Upper lobe of right lung (tissue), 1 donor: ENCODE measurements around the gene ATP8A1. TPM values are rescaled to one million over a fixed set of nuclear protein-coding genes. Genes with fewer than 3 reads are reported as not detected.

Experiments used
- ATAC-seq: fragments of 200-7000 bp; cut with Tn5 transposase; one replicate; pipeline ENCODE4 v1.9.1; 2020; ENCODE audit warnings: mild to moderate bottlenecking, moderate library complexity
- DNase-seq: peaks from one replicate; pipeline ENCODE4 v3.0.0-alpha.2; 2020
- H3K27ac ChIP-seq: fragments of 200-600 bp; one replicate; pipeline ENCODE4 v1.8.0; 2022
- H3K27me3 ChIP-seq: fragments of 200-600 bp; one replicate; pipeline ENCODE4 v1.8.0; 2022; ENCODE audit warnings: mild to moderate bottlenecking
- H3K36me3 ChIP-seq: fragments of 200-600 bp; one replicate; pipeline ENCODE4 v1.8.0; 2022
- H3K4me1 ChIP-seq: fragments of 200-600 bp; one replicate; pipeline ENCODE4 v1.8.0; 2022
- H3K4me3 ChIP-seq: fragments of 200-600 bp; one replicate; pipeline ENCODE4 v1.8.0; 2022; ENCODE audit warnings: mild to moderate bottlenecking
- H3K9me3 ChIP-seq: fragments of 200-600 bp; one replicate; pipeline ENCODE4 v1.8.0; 2022
- CTCF ChIP-seq: fragments of 200-600 bp; IDR thresholded peaks from one replicate; pipeline ENCODE4 v1.8.0; 2022; ENCODE audit warnings: antibody characterized with exemption
- intact Hi-C: fragments of 100-400 bp; cut with DNase I; formaldehyde crosslinking; loops from one replicate; pipeline ENCODE4 v1.11.0; 2022
- total RNA-seq: library from RNA; stranded (reverse); fragmentation: NEBNext Ultra II Directional; extraction: Animal tissue kit (Norgen Biotek cat#: 25700); gene quantifications from one replicate; pipeline ENCODE4 v1.2.1, GENCODE V29; 2021
- donor health status: DM: no; HTN: yes; CAD: no; lungs with severe emphysema.

ATP8A1 gene
- total RNA-seq, 1 donor from 2014 or later: 79.3 TPM

GRCh38 chr4:42646013-42646784 is 10.7 kb downstream of the ATP8A1 start:
- intact Hi-C loops: no loop called here
- peaks cover 16% of the 10 kb centered on the region for H3K4me1 ChIP-seq
- TF ChIP-seq CTCF: no peak
- H3K27me3 ChIP-seq: no peaks in the 10 kb centered on the region
- ATAC-seq (no peak), DNase-seq (no peak)
- no peaks in the 10 kb centered on the region for H3K36me3 ChIP-seq
- no peaks in the 10 kb centered on the region for H3K9me3 ChIP-seq
- H3K4me3 ChIP-seq: no peak overlapping the region
- H3K27ac ChIP-seq: no peak overlapping the region

GRCh38 chr4:42644897-42645296 is 12.0 kb downstream of the ATP8A1 start:
- H3K36me3 ChIP-seq: no peaks in the 10 kb centered on the region
- no peaks in the 10 kb centered on the region for H3K27me3 ChIP-seq
- intact Hi-C loops: no loop called here
- no peak overlapping the region for H3K4me3 ChIP-seq
- H3K9me3 ChIP-seq: no peaks in the 10 kb centered on the region
- H3K4me1 ChIP-seq: peaks cover 16% of the 10 kb centered on the region
- DNase-seq (no peak), ATAC-seq (no peak)
- H3K27ac ChIP-seq: no peak overlapping the region
- no peak for TF ChIP-seq CTCF

GRCh38 chr4:42643685-42644084 is 13.2 kb downstream of the ATP8A1 start:
- H3K9me3 ChIP-seq: no peaks in the 10 kb centered on the region
- peaks cover 24% of the 10 kb centered on the region for H3K4me1 ChIP-seq
- ATAC-seq (no peak), DNase-seq (no peak)
- intact Hi-C loops: no loop called here
- H3K4me3 ChIP-seq: no peak overlapping the region
- H3K27ac ChIP-seq: no peak overlapping the region
- no peak for TF ChIP-seq CTCF
- no peaks in the 10 kb centered on the region for H3K36me3 ChIP-seq
- H3K27me3 ChIP-seq: no peaks in the 10 kb centered on the region

GRCh38 chr4:42642845-42643615 is 13.9 kb downstream of the ATP8A1 start:
- Histone ChIP-seq H3K4me3 (no peak overlapping the region), H3K27ac (no peak overlapping the region), H3K27me3 (no peaks in the 10 kb centered on the region), H3K36me3 (no peaks in the 10 kb centered on the region), H3K4me1 (peaks cover 28% of the 10 kb centered on the region), H3K9me3 (no peaks in the 10 kb centered on the region)
- ATAC-seq (peak; percentile 22), DNase-seq (no peak)
- intact Hi-C loops: no loop called here
- no peak for TF ChIP-seq CTCF

GRCh38 chr4:42642101-42642797 is 14.7 kb downstream of the ATP8A1 start:
- Histone ChIP-seq H3K4me3 (no peak overlapping the region), H3K4me1 (peaks cover 28% of the 10 kb centered on the region), H3K9me3 (no peaks in the 10 kb centered on the region), H3K27ac (no peak overlapping the region), H3K27me3 (no peaks in the 10 kb centered on the region), H3K36me3 (no peaks in the 10 kb centered on the region)
- no peak for TF ChIP-seq CTCF
- ATAC-seq (no peak), DNase-seq (no peak)
- intact Hi-C loops: no loop called here
